NCI-H748 (cell line): ENCODE measurements around the gene OR51B5.
"Not testable (repeated sequence)": the region's sequence is repeated elsewhere in the genome, so short reads cannot be mapped to it uniquely, and the experiment has no call there.

Experiments
- DNase-seq: peaks from one replicate; lab custom pipeline; 2025; ENCODE audit not compliant: unreplicated experiment; lab: John Stamatoyannopoulos, UW

Gene OR51B5, protein sequence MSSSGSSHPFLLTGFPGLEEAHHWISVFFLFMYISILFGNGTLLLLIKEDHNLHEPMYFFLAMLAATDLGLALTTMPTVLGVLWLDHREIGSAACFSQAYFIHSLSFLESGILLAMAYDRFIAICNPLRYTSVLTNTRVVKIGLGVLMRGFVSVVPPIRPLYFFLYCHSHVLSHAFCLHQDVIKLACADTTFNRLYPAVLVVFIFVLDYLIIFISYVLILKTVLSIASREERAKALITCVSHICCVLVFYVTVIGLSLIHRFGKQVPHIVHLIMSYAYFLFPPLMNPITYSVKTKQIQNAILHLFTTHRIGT

DNA sequence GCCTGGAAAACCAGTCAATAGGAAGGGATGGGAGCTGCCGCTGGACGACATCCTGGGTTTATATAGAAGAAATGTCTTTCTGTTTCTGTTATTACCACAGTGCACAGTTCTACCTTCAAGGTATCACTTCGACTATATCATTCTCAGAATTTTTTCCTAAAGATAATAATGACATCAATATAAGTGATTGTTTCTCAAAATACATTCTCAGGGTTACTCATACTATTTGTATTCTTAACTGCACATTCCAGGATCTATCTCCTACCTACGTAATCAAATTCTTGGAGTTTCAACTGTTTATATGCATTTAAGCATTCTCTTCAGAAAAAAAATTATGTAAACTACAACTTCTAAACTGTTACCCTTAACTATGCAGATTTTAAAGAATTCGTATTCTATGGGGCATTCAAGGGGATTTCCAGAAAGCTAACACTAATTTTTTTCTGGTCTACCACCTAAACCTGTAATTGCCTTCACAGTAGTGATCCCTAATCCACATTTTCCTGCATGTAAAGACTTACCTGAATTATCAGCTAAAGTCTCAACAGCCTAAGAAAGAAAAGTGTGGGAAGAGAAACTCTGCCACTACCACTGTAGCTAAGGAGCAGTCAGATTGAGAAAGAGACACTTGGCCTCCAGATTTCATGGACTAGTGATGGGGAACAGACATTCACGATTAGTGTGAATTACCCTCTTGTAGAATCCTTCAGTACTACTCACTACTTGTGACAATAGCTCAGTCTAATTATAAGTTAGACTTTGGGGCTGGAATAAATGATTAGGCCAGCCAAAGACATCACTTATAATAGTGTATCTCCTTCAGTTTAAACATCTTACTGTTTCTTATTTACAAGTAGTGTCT is at the start of gene OR51B5:
Gene OR51B5, minus strand, starts transcription at position 51 of the 862 bp plus-strand sequence. Its CDS starts 0 bp downstream, at position 51.
- DNase-seq, result no peak

DNA sequence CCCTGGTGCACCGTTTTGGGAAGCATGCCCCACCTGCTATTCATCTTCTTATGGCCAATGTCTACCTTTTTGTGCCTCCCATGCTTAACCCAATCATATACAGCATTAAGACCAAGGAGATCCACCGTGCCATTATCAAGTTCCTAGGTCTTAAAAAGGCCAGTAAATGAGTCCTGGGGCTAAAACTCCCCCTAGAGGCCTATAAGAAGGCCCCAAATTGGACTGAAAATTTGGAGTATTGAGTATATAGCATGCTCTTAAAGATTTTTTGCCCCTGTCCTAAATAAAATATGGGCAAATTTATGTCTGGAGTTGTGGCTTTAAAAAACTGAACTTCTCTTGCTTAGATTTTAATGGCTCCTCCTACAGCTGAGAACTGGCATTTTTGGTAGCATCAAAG is 46.9 kb upstream of the OR51B5 start:
- DNase-seq, result no peak

DNA sequence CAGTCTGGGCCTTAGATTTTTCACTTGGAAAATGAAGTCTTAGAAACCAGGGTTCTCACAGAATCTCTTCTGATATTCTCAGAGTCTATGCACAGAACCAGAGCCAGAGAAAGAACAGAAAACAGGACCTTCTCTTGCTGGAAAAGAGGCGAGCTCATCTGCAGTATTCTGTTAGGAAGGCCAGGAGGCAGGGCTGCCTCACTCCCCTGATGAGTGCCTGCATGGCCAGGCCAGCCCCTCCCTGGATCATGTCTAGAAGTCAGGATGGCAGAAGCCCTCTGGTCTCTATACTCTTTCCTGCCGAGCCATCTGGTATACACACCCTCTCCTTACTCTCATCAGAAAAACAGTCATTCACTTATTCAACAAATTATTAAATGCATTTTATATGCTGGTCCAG is 41.0 kb upstream of the OR51B5 start:
- DNase-seq, result no peak

DNA sequence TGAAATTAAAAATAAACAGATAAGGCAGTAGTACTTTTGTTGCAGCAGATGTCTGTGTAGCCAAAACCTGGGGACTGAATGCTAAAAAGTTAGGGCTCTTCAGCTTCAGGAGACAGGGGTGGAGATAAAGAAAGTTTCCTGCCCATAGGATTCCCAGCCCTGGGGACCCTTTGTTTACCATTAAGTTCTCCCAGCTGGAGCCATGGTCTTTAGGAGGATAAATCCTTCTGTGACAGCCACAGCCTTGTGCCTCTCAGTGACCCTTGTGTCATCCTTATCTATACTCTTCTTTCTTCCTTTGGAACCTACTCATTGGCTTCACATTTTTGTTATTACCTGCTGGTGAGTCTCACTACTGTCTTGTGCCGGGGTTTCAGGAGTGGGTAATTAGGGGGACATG is 40.3 kb upstream of the OR51B5 start, which contains the start of gene OR51M1:
Gene OR51M1, plus strand, starts transcription at position 237 of the 400 bp plus-strand sequence. CDS start 5,587 bp downstream, outside the sequence.
- no peak for DNase-seq

DNA sequence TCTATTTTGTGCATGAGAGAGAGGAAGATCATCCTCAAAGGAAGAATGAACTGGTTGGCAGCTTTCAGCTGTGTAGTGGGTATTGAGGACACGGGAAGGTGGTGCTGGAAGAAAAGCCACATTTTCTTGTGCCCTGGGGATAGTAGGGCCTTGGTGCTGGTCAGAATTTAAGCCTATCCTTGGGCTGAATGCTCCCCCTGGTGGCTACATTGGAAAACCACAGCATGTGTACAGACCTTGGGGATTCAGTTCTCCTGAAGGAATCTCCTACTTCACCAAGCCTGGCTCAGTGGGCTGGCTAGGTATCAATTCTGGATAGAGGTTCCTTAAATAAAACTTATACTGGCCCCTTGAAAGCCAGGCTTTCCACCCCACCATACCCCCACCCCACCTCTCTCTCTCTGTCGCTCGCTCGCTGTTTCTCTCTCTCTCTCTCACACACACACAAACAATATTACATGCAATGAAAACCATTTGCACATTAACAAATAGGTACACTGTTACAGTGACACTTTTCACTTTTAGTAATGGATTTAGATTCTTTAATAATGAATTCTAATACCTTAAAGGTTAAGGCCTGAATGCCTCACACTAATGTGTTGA is 37.5 kb upstream of the OR51B5 start:
- DNase-seq, result peak; percentile 63

DNA sequence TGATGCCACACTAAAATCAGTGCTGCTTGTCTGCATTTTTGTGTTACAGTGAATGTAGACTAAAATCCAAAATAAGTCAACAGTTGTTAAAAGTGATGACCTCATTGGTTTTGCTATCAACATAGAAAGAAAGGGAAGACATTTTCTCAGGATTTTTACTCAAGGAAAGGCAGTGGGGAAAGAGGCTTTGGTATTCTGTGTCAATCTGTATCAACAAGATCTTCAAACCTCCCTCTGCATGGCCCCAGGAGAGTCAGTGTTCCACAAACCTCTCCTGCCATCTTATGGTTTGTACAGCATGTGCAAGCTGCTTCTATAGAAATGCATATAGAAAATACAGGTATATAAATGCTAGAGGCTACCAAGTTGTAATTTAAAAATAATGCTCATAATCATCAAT is 26.5 kb upstream of the OR51B5 start:
- peak; percentile 26 for DNase-seq

DNA sequence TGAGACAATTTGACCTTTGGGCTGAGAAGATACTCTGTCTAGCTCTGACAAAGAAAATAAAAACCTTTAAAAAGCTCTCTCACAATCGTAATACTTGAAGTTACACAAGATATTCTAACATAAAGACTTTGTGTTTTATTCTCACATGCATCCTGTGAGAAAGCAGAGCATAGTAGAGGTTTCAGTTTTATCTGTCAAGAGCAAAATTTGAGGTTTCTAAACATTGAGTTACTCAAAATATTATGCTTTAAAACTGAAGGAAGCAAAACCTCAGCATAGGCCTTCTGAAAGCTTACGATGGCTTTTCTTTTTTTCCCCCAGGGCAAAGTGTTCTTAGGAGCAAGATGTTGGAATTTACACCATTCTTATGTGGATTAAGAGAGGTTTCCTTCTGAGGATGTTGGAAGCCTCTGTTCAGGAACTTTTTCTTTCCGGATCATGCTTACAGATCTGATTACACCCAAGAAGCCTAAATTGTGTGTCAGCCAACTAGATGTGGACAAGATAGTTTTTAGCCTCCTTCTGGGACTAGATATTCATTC is 25.2 kb upstream of the OR51B5 start:
- DNase-seq, result no peak

DNA sequence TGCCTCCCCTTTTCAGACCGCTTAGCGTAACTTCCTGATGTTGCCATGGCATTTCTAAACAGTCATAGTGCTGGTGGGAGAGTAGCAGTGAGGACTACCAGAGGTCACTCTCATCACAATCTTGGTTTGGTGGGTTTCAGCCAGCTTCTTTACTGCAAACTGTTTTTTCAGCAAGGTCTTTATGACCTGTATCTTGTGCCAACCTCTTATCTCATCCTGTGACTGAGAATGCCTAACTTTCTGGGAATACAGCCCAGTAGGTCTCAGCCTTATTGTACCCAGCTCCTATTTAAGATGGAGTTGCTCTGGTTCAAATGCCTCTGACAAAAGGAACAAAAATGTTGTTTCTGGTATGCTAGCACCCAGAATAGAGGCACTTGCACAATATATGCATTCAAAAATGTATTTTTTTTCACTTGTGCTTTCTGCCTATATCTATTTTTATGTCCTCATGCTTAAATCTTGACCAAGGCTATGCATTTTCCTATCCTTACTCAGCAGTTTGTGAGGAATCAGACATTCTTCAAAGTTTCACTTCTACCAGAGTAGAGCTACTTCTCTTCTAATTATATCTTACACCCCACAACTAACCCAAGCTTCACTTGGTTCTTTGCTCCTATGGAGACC is 24.2 kb upstream of the OR51B5 start:
- DNase-seq, result no peak

DNA sequence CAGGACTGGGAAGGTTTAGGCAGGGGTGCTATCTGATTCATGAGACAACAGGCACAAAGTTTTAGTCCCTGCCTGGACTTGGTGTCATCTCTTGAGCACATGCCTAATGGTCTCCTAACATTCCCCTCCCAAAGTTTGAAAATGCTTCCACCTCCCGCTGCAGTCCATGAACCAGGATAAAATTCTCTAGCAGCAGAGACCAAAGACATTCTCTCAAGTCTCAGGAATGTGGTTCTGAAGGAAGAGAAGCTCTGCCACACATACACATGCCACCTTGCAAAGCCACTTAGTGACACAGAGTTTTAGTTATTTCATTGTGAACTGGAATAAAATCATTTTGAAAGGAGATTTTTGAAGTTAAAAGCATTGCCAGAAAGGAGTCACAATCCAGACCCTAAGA is 23.5 kb upstream of the OR51B5 start:
- no peak for DNase-seq

DNA sequence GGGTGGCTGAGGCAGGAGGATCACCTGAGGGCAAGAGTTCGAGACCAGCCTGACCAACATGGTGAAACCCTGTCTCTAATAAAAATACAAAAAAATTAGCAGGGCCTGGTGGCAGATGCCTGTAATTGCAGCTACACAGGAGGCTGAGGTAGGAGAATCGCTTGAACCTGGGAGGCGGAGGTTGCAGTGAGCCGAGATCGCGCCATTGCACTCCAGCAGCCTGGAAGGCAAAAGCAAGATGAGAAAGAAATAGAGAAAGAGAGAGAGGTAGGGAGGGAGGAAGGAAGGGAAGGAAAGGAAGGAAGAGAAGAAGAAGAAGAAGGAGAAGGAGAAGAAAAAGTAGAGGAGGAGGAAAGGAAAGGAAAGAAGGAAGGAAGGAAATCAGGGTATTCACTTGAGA is 23.0 kb upstream of the OR51B5 start:
- not testable (repeated sequence) for DNase-seq

DNA sequence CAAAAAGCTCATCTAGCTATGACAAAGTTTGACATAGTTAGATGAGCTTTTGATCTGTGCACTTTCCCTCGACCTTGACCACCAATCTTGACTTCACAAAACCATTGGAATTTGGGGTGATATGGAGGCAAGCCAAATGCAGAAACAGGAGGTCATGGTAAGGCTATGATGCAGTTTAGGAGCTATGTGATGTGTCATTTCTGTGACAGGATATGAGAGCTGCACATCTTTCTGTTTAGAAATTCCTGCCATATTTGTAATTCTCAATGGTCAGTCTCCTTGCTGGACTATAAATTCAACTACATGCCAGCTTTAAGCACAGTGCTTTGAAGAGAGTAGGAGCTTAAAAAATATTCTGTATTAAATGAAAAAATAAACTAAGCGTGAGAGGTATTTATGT is 20.9 kb upstream of the OR51B5 start:
- no peak for DNase-seq

DNA sequence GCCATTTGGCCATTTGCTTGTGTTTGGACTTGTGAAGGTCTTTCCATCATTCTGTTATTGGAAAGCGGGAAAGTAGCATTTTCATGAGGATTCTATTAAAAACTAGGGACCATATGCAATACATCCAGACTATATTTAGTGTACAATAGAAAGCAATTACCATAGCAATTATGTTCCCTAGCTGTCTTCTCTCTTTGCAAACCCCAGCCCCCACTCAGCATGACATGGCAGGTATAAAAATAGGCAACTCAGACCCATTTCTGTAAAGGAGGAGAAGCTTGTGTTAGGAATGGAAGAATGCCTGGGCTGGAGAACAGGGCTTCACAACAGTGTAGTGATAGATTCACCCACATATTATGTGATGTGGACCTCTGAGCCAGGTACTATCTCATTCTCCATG is 20.4 kb upstream of the OR51B5 start:
- DNase-seq, result peak; percentile 5

DNA sequence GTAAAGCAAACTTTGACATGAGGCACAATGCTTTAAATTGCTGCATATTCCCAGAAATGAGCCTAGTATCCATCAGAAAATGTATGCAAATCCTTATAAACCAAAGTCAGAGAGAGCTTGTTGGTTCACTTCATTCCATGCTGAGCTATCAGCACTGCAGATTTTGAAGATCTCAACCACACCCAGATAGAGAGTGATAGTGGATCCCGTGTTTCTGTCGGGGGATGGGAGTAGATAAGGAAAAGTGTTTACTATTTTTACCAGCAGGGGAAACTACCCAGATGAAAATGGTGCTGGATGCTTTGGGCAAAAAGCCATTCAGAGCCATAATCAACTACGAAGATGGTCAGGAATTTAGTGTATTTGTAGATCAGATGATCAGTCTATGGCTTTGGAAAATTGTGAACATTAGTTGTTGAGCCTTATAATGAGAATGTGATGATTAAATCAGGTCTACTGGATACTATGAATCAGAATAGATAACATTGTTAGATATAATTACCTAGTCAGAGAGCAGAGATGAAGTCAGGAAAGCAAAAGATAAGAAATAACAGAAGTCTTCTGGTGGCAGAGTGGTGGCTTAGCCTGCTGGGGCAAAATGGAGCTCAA is 18.8 kb upstream of the OR51B5 start:
- no peak for DNase-seq

DNA sequence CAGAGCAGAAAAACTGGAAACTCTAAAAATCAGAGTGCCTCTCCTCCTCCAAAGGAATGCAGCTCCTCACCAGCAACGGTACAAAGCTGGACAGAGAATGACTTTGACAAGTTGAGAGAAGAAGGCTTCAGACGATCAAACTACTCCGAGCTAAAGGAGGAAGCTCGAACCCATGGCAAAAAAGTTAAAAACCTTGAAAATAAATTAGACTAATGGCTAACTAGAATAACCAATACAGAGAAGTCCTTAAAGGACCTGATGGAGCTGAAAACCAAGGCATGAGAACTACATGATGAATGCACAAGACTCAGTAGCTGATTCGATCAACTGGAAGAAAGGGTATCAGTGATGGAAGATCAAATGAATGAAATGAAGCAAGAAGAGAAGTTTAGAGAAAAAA is 12.7 kb upstream of the OR51B5 start:
- DNase-seq, result not testable (repeated sequence)

DNA sequence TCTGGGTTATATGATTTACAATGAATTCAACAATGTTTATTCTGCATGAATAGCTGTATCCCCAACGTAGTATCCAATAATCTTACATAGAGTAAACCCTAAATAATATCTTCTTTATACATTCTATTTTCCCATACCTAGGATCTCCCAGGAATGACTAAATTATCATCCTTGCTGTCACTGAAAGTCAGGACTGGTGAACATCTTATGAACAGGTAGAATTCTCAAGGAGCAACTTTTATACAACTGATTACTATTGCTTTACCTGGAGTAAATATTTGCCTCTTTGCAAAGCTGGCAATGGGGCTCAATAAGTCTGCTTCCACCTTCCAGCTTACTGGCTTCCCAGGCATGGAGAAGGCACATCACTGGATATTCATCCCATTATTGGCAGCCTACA is 7.9 kb upstream of the OR51B5 start, which contains the start of gene OR51B6:
Gene OR51B6, plus strand, starts transcription at position 301 of the 400 bp plus-strand sequence. Its CDS starts 0 bp downstream, at position 301.
- DNase-seq, result no peak

DNA sequence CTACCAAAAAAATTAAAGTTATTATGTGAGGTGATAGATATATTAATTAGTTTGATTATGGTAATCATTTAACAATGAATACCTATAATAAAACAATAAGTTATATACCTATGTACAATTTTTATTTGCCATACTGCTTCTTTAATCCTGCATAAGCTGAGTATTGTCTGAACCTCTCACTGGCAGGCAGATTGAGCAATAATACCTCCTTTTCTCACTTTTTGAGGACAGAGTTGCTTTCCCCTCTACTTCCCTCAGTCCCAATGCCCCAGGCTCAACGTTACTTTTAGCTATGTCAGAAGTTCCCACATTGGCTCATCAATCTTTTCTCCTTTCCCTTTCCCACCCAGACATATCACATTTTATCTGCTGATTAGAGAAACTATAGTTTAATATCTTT is 6.2 kb upstream of the OR51B5 start:
- no peak for DNase-seq

DNA sequence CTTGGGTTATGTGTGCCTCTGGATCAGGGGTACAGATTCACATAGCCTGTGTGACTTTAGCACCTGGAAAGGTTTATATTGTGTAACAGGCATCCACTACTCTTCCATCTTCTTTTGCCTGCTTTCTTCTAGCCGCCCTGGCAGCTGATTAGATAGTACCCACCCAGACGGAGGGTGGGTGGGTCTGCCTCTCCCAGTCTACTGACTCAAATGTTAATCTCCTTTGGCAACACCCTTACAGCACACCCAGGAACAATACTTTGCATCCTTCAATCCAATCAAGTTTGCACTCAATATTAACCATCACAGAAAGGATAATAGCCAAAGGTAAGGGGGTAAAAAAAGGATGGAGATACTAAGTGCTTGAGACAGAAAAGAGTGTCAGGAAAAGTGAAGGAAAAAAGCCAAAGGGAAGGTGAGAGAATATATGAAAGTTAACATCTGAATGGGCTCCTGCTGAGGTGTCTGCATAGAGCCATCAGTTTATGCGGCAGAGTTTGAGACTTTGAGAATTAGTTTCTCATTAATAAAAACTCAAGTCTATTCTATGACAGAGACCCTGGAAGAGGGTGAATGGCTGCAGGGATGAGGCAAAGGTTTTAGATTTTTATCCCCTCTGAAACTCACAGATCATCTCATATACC is 5.3 kb upstream of the OR51B5 start:
- DNase-seq, result no peak

DNA sequence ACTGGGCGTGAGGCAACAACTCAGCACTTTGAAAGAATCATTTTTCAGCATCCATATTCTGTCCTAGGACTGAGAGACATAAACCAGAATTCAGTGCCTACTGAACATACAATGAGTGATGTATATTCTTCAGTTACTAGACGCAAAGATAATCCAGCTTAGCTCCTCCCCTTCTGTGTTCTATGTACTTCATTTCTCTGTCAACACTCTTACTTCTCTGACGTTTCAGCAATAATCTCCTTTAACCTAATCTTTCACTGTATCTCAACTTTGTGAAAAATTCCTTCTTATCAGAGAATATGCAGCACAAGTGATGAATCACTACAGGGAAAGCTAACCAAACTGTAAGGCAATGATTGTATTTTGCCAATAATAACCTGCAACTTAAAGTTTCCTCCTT is 2.5 kb upstream of the OR51B5 start:
- DNase-seq, result no peak

DNA sequence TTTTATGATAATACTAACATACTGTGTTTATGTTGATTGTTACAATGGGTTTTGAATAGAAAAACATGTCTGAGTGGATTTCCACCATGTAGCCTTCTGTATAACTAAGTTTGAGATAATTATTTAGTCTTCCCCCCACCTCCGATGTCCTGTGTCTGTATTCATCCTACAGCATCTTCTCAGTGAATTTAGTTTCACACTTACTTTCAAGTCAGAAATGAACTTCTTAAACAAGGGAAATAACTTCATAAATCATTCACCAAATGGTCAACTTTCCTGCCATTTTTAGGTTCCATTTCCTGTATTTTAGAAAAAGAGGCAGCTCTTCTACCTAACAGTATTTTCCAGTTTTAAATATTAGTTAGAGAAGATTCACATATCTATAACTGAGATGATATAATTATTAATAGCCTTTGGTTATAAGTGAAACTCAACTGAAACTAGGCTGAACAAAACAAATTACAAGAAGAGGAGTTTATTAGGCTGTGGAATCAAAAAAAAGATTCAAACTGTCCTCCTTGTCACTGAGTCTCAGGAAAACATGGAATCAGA is 3.5 kb downstream of the OR51B5 start:
- no peak for DNase-seq

DNA sequence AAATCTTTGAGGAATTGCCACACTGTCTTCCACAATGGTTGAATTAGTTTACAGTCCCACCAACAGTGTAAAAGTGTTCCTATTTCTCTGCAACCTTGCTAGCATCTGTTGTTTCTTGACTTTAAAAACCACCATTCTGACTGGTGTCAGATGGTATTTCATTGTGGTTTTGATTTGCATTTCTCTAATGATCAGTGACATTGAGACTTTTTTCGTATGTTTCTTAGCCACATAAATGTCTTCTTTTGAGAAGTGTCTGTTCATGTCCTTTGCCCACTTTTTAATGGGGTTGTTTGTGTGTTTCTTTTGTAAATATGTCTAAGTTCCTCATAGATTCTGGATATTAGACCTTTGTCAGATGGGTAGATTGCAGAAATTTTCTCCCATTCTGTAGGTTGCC is 6.1 kb downstream of the OR51B5 start:
- not testable (repeated sequence) for DNase-seq
